GM12878 (cell line): ENCODE data around the gene TNRC18. TPM values are rescaled to one million over a fixed set of nuclear protein-coding genes. Genes with fewer than 3 reads are reported as not detected.

Experiments
- ATAC-seq: fragments of 200-7000 bp; cut with Tn5 transposase; 3 replicates; pipeline ENCODE4 v1.9.1; 2020; ENCODE audit warnings: mild to moderate bottlenecking, moderate library complexity
- BruUV-seq: library from RNA; stranded (reverse); fragments of 400-500 nt; replicated peaks from 2 replicates; lab custom pipeline; 2021; lab: Mats Ljungman, UMichigan
- CTCF ChIA-PET: fragments of 300-600 bp; sonication (Branson Sonifier 250); formaldehyde crosslinking; extraction: SDS; loops from one replicate; lab custom pipeline; 2021; ENCODE audit warnings: inconsistent platforms; lab: Yijun Ruan, JAX
- POLR2A ChIA-PET: fragments of 350-600 bp; formaldehyde crosslinking; extraction: SDS; loops from one replicate; lab custom pipeline; 2021; ENCODE audit warnings: inconsistent platforms; lab: Charles Lee
- RAD21 ChIA-PET: fragments of 300-600 bp; sonication (Branson Sonifier 250); formaldehyde crosslinking; loops from one replicate; lab custom pipeline; 2023; ENCODE audit warnings: antibody characterized with exemption; ENCODE audit not compliant: unreplicated experiment; lab: Charles Lee
- SMC1A ChIA-PET: fragments of 300-600 bp; sonication (Branson Sonifier 250); formaldehyde crosslinking; loops from one replicate; lab custom pipeline; 2023; ENCODE audit not compliant: unreplicated experiment, uncharacterized antibody; lab: Charles Lee
- DNase-seq: peaks from one replicate; pipeline ENCODE4 v3.0.0-alpha.2; 2011; ENCODE audit warnings: low read depth, low spot score
- FAIRE-seq: peaks from 3 replicates; lab custom pipeline; 2011; peaks lifted over from hg19 to GRCh38; lab: Jason Lieb, UNC
- H2AFZ ChIP-seq: 2 replicates; pipeline ENCODE4 v1.6.0; 2011; ENCODE audit warnings: low read depth, low read length, control low read depth; ENCODE audit not compliant: control insufficient read depth
- H3K27ac ChIP-seq: 2 replicates; pipeline ENCODE4 v1.5.1; 2011; ENCODE audit warnings: control low read depth; ENCODE audit not compliant: control insufficient read depth, insufficient read depth
- H3K27me3 ChIP-seq, 2 experiments: replicated peaks in 1 of 2; 2 replicates each; pipeline versions ENCODE4 v1.6.0 to v1.6.1; 2011; ENCODE audit warnings: low read length in 1 of 2; ENCODE audit not compliant: control insufficient read depth in 2 of 2, insufficient read depth in 2 of 2
- H3K36me3 ChIP-seq, 2 experiments: 2 replicates each; pipeline ENCODE4 v1.5.1; 2011; ENCODE audit warnings: low read length in 1 of 2; ENCODE audit not compliant: control insufficient read depth in 2 of 2, insufficient read depth in 2 of 2
- H3K4me1 ChIP-seq: 2 replicates; pipeline ENCODE4 v1.6.1; 2011; ENCODE audit warnings: mild to moderate bottlenecking, low read length, moderate library complexity, mixed read lengths; ENCODE audit not compliant: control insufficient read depth, insufficient read depth
- H3K4me2 ChIP-seq: 2 replicates; pipeline ENCODE4 v1.6.0; 2011; ENCODE audit warnings: control low read depth; ENCODE audit not compliant: control insufficient read depth, insufficient read depth
- H3K4me3 ChIP-seq: fragments of 200-600 bp; sonication (generic); 2 replicates; pipeline ENCODE4 v1.5.1; 2016
- H3K79me2 ChIP-seq: 2 replicates; pipeline ENCODE4 v1.6.0; 2011; ENCODE audit warnings: low read length; ENCODE audit not compliant: control insufficient read depth, insufficient read depth
- H3K9ac ChIP-seq: 2 replicates; pipeline ENCODE4 v1.8.0; 2011; ENCODE audit warnings: low read length, control low read depth, mixed read lengths; ENCODE audit not compliant: control insufficient read depth, insufficient read depth
- H3K9me3 ChIP-seq: replicated peaks from 3 replicates; pipeline ENCODE4 v1.5.1; 2011; ENCODE audit warnings: mild to moderate bottlenecking, low read length; ENCODE audit not compliant: control insufficient read depth, insufficient read depth
- H4K20me1 ChIP-seq: 2 replicates; pipeline ENCODE4 v1.6.0; 2011; ENCODE audit not compliant: control insufficient read depth, insufficient read depth
- ELK1 ChIP-seq: IDR thresholded peaks from 2 replicates; pipeline ENCODE4 v1.6.1; 2012; ENCODE audit warnings: low read depth, low read length, improper control_type of control experiment
- HDAC6 ChIP-seq: fragments of 200-600 bp; sonication (generic); IDR thresholded peaks from one replicate; pipeline ENCODE4 v1.8.0; 2017; ENCODE audit warnings: antibody characterized with exemption; ENCODE audit not compliant: unreplicated experiment
- IRF4 ChIP-seq: IDR thresholded peaks from 2 replicates; pipeline ENCODE4 v1.6.1; 2011; ENCODE audit warnings: low read depth, low read length
- RFX5 ChIP-seq: IDR thresholded peaks from 2 replicates; pipeline ENCODE4 v1.6.1; 2011; ENCODE audit warnings: low read depth, low read length, improper control_type of control experiment
- SMAD1 ChIP-seq: fragments of 450-650 bp; IDR thresholded peaks from 2 replicates; pipeline ENCODE4 v1.6.1; 2018; ENCODE audit warnings: mild to moderate bottlenecking, low read depth; ENCODE audit not compliant: partially characterized antibody
- ZBED1 ChIP-seq: IDR thresholded peaks from 2 replicates; pipeline ENCODE4 v1.6.1; 2016; ENCODE audit warnings: borderline replicate concordance
- ZNF384 ChIP-seq: IDR thresholded peaks from 2 replicates; pipeline ENCODE4 v1.6.1; 2012; ENCODE audit warnings: low read depth, mild to moderate bottlenecking, low read length, improper control_type of control experiment, borderline replicate concordance
- WGBS: methylation state at CpG from one replicate; pipeline ENCODE4 v1.1.6; 2016; ENCODE audit warnings: low lambda C conversion rate; ENCODE audit not compliant: insufficient replicate concordance, insufficient coverage; ENCODE audit errors: missing lambda C conversion rate; 5-methylcytosine and 5-hydroxymethylcytosine counted together
- in situ Hi-C: fragments of 300-500 bp; cut with MboI; formaldehyde crosslinking; loops from 9 replicates; pipeline ENCODE4 v1.14.3; 2018; ENCODE audit warnings: mixed read lengths
- intact Hi-C: fragments of 100-400 bp; cut with micrococcal nuclease; formaldehyde crosslinking; loops from one replicate; pipeline ENCODE4 v1.14.2; 2022; ENCODE audit not compliant: unreplicated experiment
- polyA plus RNA-seq, 11 experiments: library from polyadenylated mRNA; depleted of rRNA in 4 of 11; unstranded in 6 of 11; stranded (reverse) in 5 of 11; fragments of >200 nt; fragmentation: Nextera tagmentation in 4 of 11; fragmentation: Illumina TruSeq in 1 of 11; extraction: Ambion mirVana in 4 of 11; extraction: Trizol in 1 of 11; gene quantifications; 1 replicate in 1 of 11; 2 replicates in 10 of 11; pipeline versions ENCODE4 v1.2.1 to v1.2.3, GENCODE V29; 2011 to 2016; ENCODE audit warnings: inconsistent platforms in 2 of 11, missing spikeins in 2 of 11, low read depth in 1 of 11
- total RNA-seq, 4 experiments: library from RNA; depleted of rRNA in 3 of 4; stranded (reverse); fragments of >200 nt in 3 of 4; fragmentation: Illumina TruSeq in 1 of 4; extraction: Trizol in 1 of 4; gene quantifications; 2 replicates each; pipeline versions ENCODE4 v1.2.1 to v1.2.3, GENCODE V29; 2013 to 2021
- TF ChIP-seq, protein P1 (sequence below): IDR thresholded peaks from 2 replicates; pipeline ENCODE4 v1.6.1; 2011; ENCODE audit warnings: borderline replicate concordance, low read depth, mild to moderate bottlenecking, moderate library complexity, mixed read lengths, low read length; ENCODE audit not compliant: insufficient read depth; ENCODE audit errors: extremely low read length
- TF ChIP-seq, protein P2 (sequence below): fragments of 150-350 bp; IDR thresholded peaks from 2 replicates; pipeline ENCODE4 v1.6.1; 2016; ENCODE audit warnings: low read depth, low read length
- TF ChIP-seq, protein P3 (sequence below): fragments of 450-650 bp; IDR thresholded peaks from 2 replicates; pipeline ENCODE4 v1.6.1; 2017; ENCODE audit warnings: antibody characterized with exemption, mild to moderate bottlenecking, moderate library complexity

TNRC18 gene
- total and polyA plus RNA-seq, 10 of the 15 experiments (the other 5 are each of a cell fraction or from before 2014, with no cell fraction given) = 0.02 to 31.7 (median 5.4) TPM

DNA sequence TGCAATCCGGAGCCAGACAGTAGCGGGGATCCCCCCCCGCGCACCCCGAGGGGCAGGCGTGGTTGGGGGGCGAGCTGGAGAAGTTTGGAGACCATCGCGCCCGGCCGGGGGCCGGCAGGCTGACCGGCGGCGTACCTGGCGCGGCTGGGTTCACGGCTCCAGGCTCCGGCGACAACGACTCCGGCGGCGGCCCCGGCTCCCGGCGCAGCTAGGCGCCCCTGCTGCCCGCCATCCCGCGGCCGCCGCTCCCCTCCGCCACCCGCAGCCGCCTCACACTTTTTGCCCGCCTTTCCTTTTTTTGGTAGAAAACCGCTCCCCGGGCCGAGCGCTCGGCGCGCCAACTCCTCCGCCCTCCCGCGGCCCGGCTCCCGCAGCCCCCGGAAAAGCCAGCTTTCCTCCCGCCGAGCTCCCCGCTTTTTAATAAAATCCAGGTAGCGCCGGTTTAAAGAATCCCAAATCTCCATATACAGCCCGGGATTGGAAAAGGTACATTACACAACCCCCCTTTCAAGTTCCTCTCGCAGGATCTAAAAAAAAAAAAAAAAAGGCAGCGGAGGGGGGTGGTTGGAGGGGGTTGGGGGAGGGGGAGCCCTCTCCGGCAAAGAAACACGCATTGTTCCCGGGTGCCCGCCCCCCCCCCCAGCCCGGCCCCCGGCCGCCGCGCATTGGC lies at the start of gene TNRC18 (continued):
- TF ChIP-seq ELK1 (no peak), HDAC6 (no peak)

DNA sequence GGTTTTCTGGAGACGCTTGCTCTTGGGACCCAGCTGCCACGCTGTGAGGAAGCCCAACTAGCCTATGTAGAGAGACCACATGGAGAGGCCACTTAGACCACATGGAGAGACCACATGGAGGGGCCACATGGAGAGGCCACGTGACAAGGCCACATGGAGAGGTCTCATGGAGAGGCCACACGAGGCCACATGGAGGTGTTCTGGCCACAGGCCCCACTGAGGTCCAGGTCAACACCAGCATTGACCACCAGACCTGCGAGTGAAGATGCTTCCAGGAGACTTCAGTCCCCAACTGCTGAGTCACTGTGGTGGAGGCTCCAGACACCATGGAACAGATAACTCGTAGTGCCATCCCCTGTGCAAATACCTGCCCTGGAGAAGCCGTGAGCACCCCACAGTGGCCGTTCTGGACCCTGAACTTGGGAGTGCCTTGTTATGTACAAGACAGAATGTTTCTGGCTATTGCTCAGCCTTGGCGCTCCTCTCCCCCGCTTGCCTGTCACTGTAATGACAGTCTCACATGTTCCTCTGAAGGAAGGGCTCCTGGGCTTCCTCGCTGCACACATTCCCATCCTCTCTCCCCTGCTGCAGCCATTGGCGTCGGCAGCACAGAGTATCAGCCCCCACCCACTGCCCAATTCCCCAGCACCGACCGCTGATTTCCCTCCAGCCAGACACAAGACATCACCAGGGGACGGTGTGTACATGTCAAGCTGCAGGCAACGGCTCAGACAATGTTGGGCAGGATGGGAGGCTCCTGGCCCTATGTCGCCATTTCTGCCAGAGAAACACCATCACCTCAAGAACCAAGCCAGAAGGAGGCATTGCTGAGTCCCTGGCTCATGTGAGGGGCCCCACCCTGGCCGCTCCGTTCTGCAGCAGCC lies 49.0 kb upstream of the TNRC18 start:
- ATAC-seq = no peak
- no TSS peak for BruUV-seq
- TF ChIP-seq RFX5 = no peak
- TF ChIP-seq ZBED1 = no peak
- TF ChIP-seq ZNF384 = no peak
- TF ChIP-seq, protein P1, sequence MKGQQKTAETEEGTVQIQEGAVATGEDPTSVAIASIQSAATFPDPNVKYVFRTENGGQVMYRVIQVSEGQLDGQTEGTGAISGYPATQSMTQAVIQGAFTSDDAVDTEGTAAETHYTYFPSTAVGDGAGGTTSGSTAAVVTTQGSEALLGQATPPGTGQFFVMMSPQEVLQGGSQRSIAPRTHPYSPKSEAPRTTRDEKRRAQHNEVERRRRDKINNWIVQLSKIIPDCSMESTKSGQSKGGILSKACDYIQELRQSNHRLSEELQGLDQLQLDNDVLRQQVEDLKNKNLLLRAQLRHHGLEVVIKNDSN = no peak
- TF ChIP-seq, protein P2, sequence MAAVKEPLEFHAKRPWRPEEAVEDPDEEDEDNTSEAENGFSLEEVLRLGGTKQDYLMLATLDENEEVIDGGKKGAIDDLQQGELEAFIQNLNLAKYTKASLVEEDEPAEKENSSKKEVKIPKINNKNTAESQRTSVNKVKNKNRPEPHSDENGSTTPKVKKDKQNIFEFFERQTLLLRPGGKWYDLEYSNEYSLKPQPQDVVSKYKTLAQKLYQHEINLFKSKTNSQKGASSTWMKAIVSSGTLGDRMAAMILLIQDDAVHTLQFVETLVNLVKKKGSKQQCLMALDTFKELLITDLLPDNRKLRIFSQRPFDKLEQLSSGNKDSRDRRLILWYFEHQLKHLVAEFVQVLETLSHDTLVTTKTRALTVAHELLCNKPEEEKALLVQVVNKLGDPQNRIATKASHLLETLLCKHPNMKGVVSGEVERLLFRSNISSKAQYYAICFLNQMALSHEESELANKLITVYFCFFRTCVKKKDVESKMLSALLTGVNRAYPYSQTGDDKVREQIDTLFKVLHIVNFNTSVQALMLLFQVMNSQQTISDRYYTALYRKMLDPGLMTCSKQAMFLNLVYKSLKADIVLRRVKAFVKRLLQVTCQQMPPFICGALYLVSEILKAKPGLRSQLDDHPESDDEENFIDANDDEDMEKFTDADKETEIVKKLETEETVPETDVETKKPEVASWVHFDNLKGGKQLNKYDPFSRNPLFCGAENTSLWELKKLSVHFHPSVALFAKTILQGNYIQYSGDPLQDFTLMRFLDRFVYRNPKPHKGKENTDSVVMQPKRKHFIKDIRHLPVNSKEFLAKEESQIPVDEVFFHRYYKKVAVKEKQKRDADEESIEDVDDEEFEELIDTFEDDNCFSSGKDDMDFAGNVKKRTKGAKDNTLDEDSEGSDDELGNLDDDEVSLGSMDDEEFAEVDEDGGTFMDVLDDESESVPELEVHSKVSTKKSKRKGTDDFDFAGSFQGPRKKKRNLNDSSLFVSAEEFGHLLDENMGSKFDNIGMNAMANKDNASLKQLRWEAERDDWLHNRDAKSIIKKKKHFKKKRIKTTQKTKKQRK = no peak
- no peak for TF ChIP-seq IRF4
- TF ChIP-seq SMAD1 = no peak
- TF ChIP-seq, protein P3, sequence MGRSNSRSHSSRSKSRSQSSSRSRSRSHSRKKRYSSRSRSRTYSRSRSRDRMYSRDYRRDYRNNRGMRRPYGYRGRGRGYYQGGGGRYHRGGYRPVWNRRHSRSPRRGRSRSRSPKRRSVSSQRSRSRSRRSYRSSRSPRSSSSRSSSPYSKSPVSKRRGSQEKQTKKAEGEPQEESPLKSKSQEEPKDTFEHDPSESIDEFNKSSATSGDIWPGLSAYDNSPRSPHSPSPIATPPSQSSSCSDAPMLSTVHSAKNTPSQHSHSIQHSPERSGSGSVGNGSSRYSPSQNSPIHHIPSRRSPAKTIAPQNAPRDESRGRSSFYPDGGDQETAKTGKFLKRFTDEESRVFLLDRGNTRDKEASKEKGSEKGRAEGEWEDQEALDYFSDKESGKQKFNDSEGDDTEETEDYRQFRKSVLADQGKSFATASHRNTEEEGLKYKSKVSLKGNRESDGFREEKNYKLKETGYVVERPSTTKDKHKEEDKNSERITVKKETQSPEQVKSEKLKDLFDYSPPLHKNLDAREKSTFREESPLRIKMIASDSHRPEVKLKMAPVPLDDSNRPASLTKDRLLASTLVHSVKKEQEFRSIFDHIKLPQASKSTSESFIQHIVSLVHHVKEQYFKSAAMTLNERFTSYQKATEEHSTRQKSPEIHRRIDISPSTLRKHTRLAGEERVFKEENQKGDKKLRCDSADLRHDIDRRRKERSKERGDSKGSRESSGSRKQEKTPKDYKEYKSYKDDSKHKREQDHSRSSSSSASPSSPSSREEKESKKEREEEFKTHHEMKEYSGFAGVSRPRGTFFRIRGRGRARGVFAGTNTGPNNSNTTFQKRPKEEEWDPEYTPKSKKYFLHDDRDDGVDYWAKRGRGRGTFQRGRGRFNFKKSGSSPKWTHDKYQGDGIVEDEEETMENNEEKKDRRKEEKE = no peak

More for the DNA sequence above, 49.0 kb upstream of the TNRC18 start:
- H3K79me2 ChIP-seq = no peaks in the 10 kb centered on the region
- ChIA-PET SMC1A (no interaction called here), POLR2A (interaction anchor here (0.6 kb wide), 1 partner anchor 218 kb away, joined by 3 read pairs; no protein-coding TSS in a partner anchor), RAD21 (no interaction called here), CTCF (interaction anchor here (1.2 kb wide), 1 partner anchor 68 kb away, joined by 4 read pairs; no protein-coding TSS in a partner anchor)
- no peak overlapping the region for H3K4me2 ChIP-seq
- FAIRE-seq (no peak), DNase-seq (no peak)
- no peak overlapping the region for H2AFZ ChIP-seq
- intact Hi-C loops (no loop called here), in situ Hi-C loops (no loop called here)
- no peaks in the 10 kb centered on the region for H3K9me3 ChIP-seq
- no peaks in the 10 kb centered on the region for H3K4me1 ChIP-seq
- H3K36me3 ChIP-seq = no peaks in the 10 kb centered on the region; a peak in 1 of 4 replicates
- H4K20me1 ChIP-seq = no peaks in the 10 kb centered on the region
- H3K27ac ChIP-seq = no peak overlapping the region
- H3K9ac ChIP-seq = no peak overlapping the region
- no peaks in the 10 kb centered on the region for H3K27me3 ChIP-seq
- no peak overlapping the region for H3K4me3 ChIP-seq
- WGBS = 85% methylated on average over 20 of the region's 20 CpGs
